Body of pancreas (tissue), 4 donors: ENCODE measurements around the gene KCNK2. TPM values are rescaled to one million over a fixed set of nuclear protein-coding genes. Genes with fewer than 3 reads are reported as not detected.
"Not testable (repeated sequence)": the region's sequence is repeated elsewhere in the genome, so short reads cannot be mapped to it uniquely, and the experiment has no call there.

Source experiments
- ATAC-seq: fragments of 150-250 bp; one replicate; pipeline ENCODE4 v1.9.1; 2016
- DNase-seq, 4 donors: peaks; one replicate each; pipeline ENCODE4 v3.0.0-alpha.2; 2019
- H3K27ac ChIP-seq, 4 donors: fragments of 200-600 bp; sonication (generic); 1 replicate in 3 of 4; 2 replicates in 1 of 4; pipeline versions ENCODE4 v1.5.1 to v1.6.1; 2016 to 2019; ENCODE audit warnings: mild to moderate bottlenecking in 1 of 4, mixed read lengths in 1 of 4, moderate library complexity in 1 of 4
- H3K27me3 ChIP-seq, 2 donors: fragments of 200-600 bp; sonication (generic); one replicate each; pipeline ENCODE4 v1.6.0; 2016; ENCODE audit warnings: mild to moderate bottlenecking in 1 of 2
- H3K36me3 ChIP-seq, 2 donors: fragments of 200-600 bp; sonication (generic); replicated peaks in 1 of 2; 2 replicates each; pipeline ENCODE4 v1.5.1; 2016; ENCODE audit warnings: low read depth in 2 of 2; ENCODE audit not compliant: insufficient read depth in 1 of 2
- H3K4me1 ChIP-seq: fragments of 200-600 bp; sonication (generic); one replicate; pipeline ENCODE4 v1.6.0; 2016
- H3K4me3 ChIP-seq, 2 donors: fragments of 200-600 bp; sonication (generic); 1 replicate in 1 of 2; 2 replicates in 1 of 2; pipeline ENCODE4 v1.5.1; 2016 to 2019
- H3K9me3 ChIP-seq, 3 donors: fragments of 200-600 bp; sonication (generic); 1 replicate in 2 of 3; 2 replicates in 1 of 3; pipeline ENCODE4 v1.5.1; 2016
- CTCF ChIP-seq, 7 experiments: fragments of 450-650 bp in 4 of 7; fragments of 200-600 bp in 3 of 7; sonication (generic) in 3 of 7; IDR thresholded peaks; one replicate each; pipeline ENCODE4 v1.5.1; 2016 to 2019; ENCODE audit warnings: antibody characterized with exemption in 7 of 7
- POLR2A ChIP-seq, 3 donors: fragments of 450-650 bp; IDR thresholded peaks; one replicate each; pipeline ENCODE4 v1.6.1; 2016; ENCODE audit warnings: antibody characterized with exemption in 3 of 3, mild to moderate bottlenecking in 2 of 3
- WGBS, 2 donors: methylation state at CpG; one replicate each; pipeline ENCODE4 v1.1.5; 2017; 5-methylcytosine and 5-hydroxymethylcytosine counted together
- intact Hi-C: fragments of 100-400 bp; cut with DNase I; formaldehyde crosslinking; loops from one replicate; pipeline ENCODE4 v1.15.1; 2023
- total RNA-seq, 2 donors: library from RNA; depleted of rRNA; stranded (reverse); fragments of >200 nt; gene quantifications; one replicate each; pipeline ENCODE4 v1.1.0, GENCODE V29; 2016

Gene KCNK2
- total RNA-seq, 2 donors from 2014 or later: 1.6 TPM; not detected in 1

GRCh38 chr1:215151841-215152549 lies 69.5 kb downstream of the KCNK2 start:
- Histone ChIP-seq H3K36me3 (no peaks in the 10 kb centered on the region), H3K27ac (no peak overlapping the region), H3K4me1 (no peaks in the 10 kb centered on the region), H3K27me3 (no peaks in the 10 kb centered on the region), H3K9me3 (no peaks in the 10 kb centered on the region), H3K4me3 (no peak overlapping the region)
- WGBS, 2 donors: 70 to 82% methylated on average over 2 of the region's 2 CpGs
- intact Hi-C loops: no loop called here
- no peak for DNase-seq
- TF ChIP-seq CTCF (IDR thresholded peaks at IDR 0.05): no peak
- TF ChIP-seq POLR2A (IDR thresholded peaks at IDR 0.05): no peak
- ATAC-seq: no peak

- H3K36me3 ChIP-seq: no peaks in the 10 kb centered on the region
- no peaks in the 10 kb centered on the region for H3K9me3 ChIP-seq
- no peak overlapping the region for H3K27ac ChIP-seq
- ATAC-seq: no peak
- TF ChIP-seq POLR2A (IDR thresholded peaks at IDR 0.05): no peak
- no peak for TF ChIP-seq CTCF (IDR thresholded peaks at IDR 0.05)
- H3K4me1 ChIP-seq: no peaks in the 10 kb centered on the region
- no peaks in the 10 kb centered on the region for H3K27me3 ChIP-seq
- H3K4me3 ChIP-seq: no peak overlapping the region
- peak in 1 of 4 donors; percentile 4 for DNase-seq
- intact Hi-C loops: no loop called here
- 78 to 95% methylated on average over 1 of the region's 1 CpG for WGBS, 2 donors
Measured at GRCh38 chr1:215156232-215156631, 73.7 kb downstream of the KCNK2 start.

- H3K27me3 ChIP-seq: no peaks in the 10 kb centered on the region
- 23 to 38% methylated on average over 1 of the region's 1 CpG for WGBS, 2 donors
- H3K4me1 ChIP-seq: no peaks in the 10 kb centered on the region
- no peaks in the 10 kb centered on the region for H3K9me3 ChIP-seq
- ATAC-seq (no peak), DNase-seq (no peak)
- TF ChIP-seq POLR2A (IDR thresholded peaks at IDR 0.05) (no peak), CTCF (IDR thresholded peaks at IDR 0.05) (no peak)
- intact Hi-C loops: no loop called here
- no peaks in the 10 kb centered on the region for H3K36me3 ChIP-seq
- no peak overlapping the region for H3K4me3 ChIP-seq
- H3K27ac ChIP-seq: no peak overlapping the region
Measured at GRCh38 chr1:215160351-215160750, 77.8 kb downstream of the KCNK2 start.

GRCh38 chr1:215163144-215163543 lies 80.6 kb downstream of the KCNK2 start:
- WGBS, 2 donors: 70 to 87% methylated on average over 4 of the region's 4 CpGs
- ATAC-seq, DNase-seq, H3K36me3 ChIP-seq, H3K4me3 ChIP-seq, H3K9me3 ChIP-seq, H3K4me1 ChIP-seq, H3K27me3 ChIP-seq, H3K27ac ChIP-seq, intact Hi-C loops: not testable (repeated sequence)

- no peaks in the 10 kb centered on the region for H3K27me3 ChIP-seq
- WGBS, 2 donors: 44 to 64% methylated on average over 3 of the region's 3 CpGs
- intact Hi-C loops: no loop called here
- DNase-seq (no peak), ATAC-seq (no peak)
- H3K36me3 ChIP-seq: no peaks in the 10 kb centered on the region
- H3K4me3 ChIP-seq: no peak overlapping the region
- no peaks in the 10 kb centered on the region for H3K9me3 ChIP-seq
- no peaks in the 10 kb centered on the region for H3K4me1 ChIP-seq
- TF ChIP-seq POLR2A (IDR thresholded peaks at IDR 0.05) (no peak), CTCF (IDR thresholded peaks at IDR 0.05) (no peak)
- H3K27ac ChIP-seq: no peak overlapping the region
Measured at GRCh38 chr1:215166886-215167285, 84.3 kb downstream of the KCNK2 start.
